CD4-positive, alpha-beta memory T cell (primary cell): Measurements from ENCODE around the gene ARAP1. TPM values are rescaled to one million over a fixed set of nuclear protein-coding genes. Genes with fewer than 3 reads are reported as not detected.

ENCODE experiments used
- CTCF ChIA-PET: fragments of 350-600 bp; sonication (Branson Sonifier 250); formaldehyde crosslinking; loops from one replicate; lab custom pipeline; 2021; ENCODE audit warnings: inconsistent platforms; ENCODE audit not compliant: partially characterized antibody; lab: Charles Lee
- POLR2A ChIA-PET: fragments of 350-600 bp; sonication (Branson Sonifier 250); formaldehyde crosslinking; loops from one replicate; lab custom pipeline; 2021; ENCODE audit not compliant: partially characterized antibody; lab: Charles Lee
- DNase-seq, 5 donors: peaks; one replicate each; pipeline versions ENCODE4 v3.0.0 to v3.0.0-alpha.2; 2020 to 2022; ENCODE audit warnings: mixed read lengths in 1 of 5
- H3K27ac ChIP-seq: one replicate; pipeline ENCODE4 v1.7.0; 2013; ENCODE audit warnings: low read depth, low read length
- H3K27me3 ChIP-seq: 2 replicates; pipeline ENCODE4 v1.7.0; 2013; ENCODE audit warnings: mild to moderate bottlenecking, low read length, moderate library complexity; ENCODE audit not compliant: insufficient read depth
- H3K36me3 ChIP-seq: 2 replicates; pipeline ENCODE4 v1.7.0; 2013; ENCODE audit warnings: mild to moderate bottlenecking, low read length, moderate library complexity; ENCODE audit not compliant: insufficient read depth
- H3K4me1 ChIP-seq: 2 replicates; pipeline ENCODE4 v1.7.0; 2013; ENCODE audit warnings: mild to moderate bottlenecking, low read length, moderate library complexity; ENCODE audit not compliant: insufficient read depth
- H3K4me3 ChIP-seq, 2 donors: one replicate each; pipeline ENCODE4 v1.7.0; 2013; ENCODE audit warnings: low read length in 2 of 2, mild to moderate bottlenecking in 1 of 2
- H3K9me3 ChIP-seq, 2 donors: one replicate each; pipeline ENCODE4 v1.7.0; 2013; ENCODE audit warnings: low read length in 2 of 2, control low read depth in 1 of 2; ENCODE audit not compliant: control insufficient read depth in 1 of 2
- H3K27ac Mint-ChIP-seq, 7 donors: one replicate each; pipeline ENCODE4 v1.8.0; 2020 to 2021; ENCODE audit warnings: mixed read lengths in 7 of 7, mild to moderate bottlenecking in 6 of 7, inconsistent platforms in 3 of 7, moderate library complexity in 3 of 7
- H3K27me3 Mint-ChIP-seq, 2 donors: one replicate each; pipeline ENCODE4 v1.8.0; 2020 to 2021; ENCODE audit warnings: mixed read lengths in 2 of 2
- H3K36me3 Mint-ChIP-seq, 2 donors: one replicate each; pipeline ENCODE4 v1.8.0; 2020 to 2021; ENCODE audit warnings: mixed read lengths in 2 of 2, inconsistent platforms in 1 of 2, mild to moderate bottlenecking in 1 of 2
- H3K4me1 Mint-ChIP-seq, 4 donors: one replicate each; pipeline ENCODE4 v1.8.0; 2020 to 2021; ENCODE audit warnings: mixed read lengths in 4 of 4, mild to moderate bottlenecking in 1 of 4
- H3K4me3 Mint-ChIP-seq, 8 donors: one replicate each; pipeline ENCODE4 v1.8.0; 2020 to 2021; ENCODE audit warnings: mixed read lengths in 8 of 8, mild to moderate bottlenecking in 7 of 8, moderate library complexity in 6 of 8, inconsistent platforms in 3 of 8
- H3K9me3 Mint-ChIP-seq, 8 donors: one replicate each; pipeline ENCODE4 v1.8.0; 2020 to 2021; ENCODE audit warnings: mixed read lengths in 8 of 8, mild to moderate bottlenecking in 5 of 8, inconsistent platforms in 3 of 8, moderate library complexity in 1 of 8
- intact Hi-C: fragments of 100-400 bp; cut with micrococcal nuclease; formaldehyde crosslinking; loops from one replicate; pipeline ENCODE4 v1.15.1; 2023
- polyA plus RNA-seq, 2 donors: library from polyadenylated mRNA; unstranded; fragments of 300-500 nt; fragmentation: Illumina TruSeq; gene quantifications; one replicate each; pipeline ENCODE4 v1.2.3, GENCODE V29; 2021
- total RNA-seq, 2 experiments: library from RNA; stranded (reverse); gene quantifications; one replicate each; pipeline ENCODE4 v1.2.3, GENCODE V29; 2021

The ARAP1 gene
- total and polyA plus RNA-seq, 4 experiments from 2014 or later, result 9.5 to 157 (median 90.1) TPM

- Histone ChIP-seq H3K27ac (no peak overlapping the region), H3K4me3 (no peak overlapping the region), H3K9me3 (no peaks in the 10 kb centered on the region), H3K36me3 (peaks cover 93% of the 10 kb centered on the region), H3K4me1 (no peaks in the 10 kb centered on the region), H3K27me3 (no peaks in the 10 kb centered on the region)
- Mint-ChIP-seq H3K4me1 (peaks cover 0 to 2% (median 0%) of the 10 kb centered on the region in 4 donors), H3K4me3 (no peak overlapping the region), H3K36me3 (peaks cover 47 to 81% of the 10 kb centered on the region in 2 donors), H3K9me3 (no peaks in the 10 kb centered on the region), H3K27me3 (no peaks in the 10 kb centered on the region), H3K27ac (peak overlapping the region in 2 of 7 donors; percentile 9 to 42)
- intact Hi-C loops, result no loop called here
- POLR2A ChIA-PET, result no interaction called here
- DNase-seq, result peak in 1 of 5 donors; percentile 33
- CTCF ChIA-PET, result no interaction called here
Observed at GRCh38 chr11:72696866-72697700, 55.1 kb downstream of the ARAP1 start.

GRCh38 chr11:72695354-72695753 lies 56.9 kb downstream of the ARAP1 start:
- Histone ChIP-seq H3K27me3 (no peaks in the 10 kb centered on the region), H3K27ac (no peak overlapping the region), H3K9me3 (no peaks in the 10 kb centered on the region), H3K4me1 (no peaks in the 10 kb centered on the region), H3K36me3 (peaks cover 95% of the 10 kb centered on the region), H3K4me3 (no peak overlapping the region)
- CTCF ChIA-PET, result interaction anchor here (1.4 kb wide), 1 partner anchor 98 kb away, joined by 4 read pairs; the partner anchor contains the start of gene STARD10
- Mint-ChIP-seq H3K4me3 (no peak overlapping the region), H3K9me3 (no peaks in the 10 kb centered on the region), H3K27ac (peak overlapping the region in 1 of 7 donors; percentile 13), H3K4me1 (peaks cover 0 to 2% (median under 1%) of the 10 kb centered on the region in 4 donors), H3K27me3 (no peaks in the 10 kb centered on the region), H3K36me3 (peaks cover 44 to 84% of the 10 kb centered on the region in 2 donors)
- intact Hi-C loops, result no loop called here
- POLR2A ChIA-PET, result no interaction called here
- no peak for DNase-seq

DNA sequence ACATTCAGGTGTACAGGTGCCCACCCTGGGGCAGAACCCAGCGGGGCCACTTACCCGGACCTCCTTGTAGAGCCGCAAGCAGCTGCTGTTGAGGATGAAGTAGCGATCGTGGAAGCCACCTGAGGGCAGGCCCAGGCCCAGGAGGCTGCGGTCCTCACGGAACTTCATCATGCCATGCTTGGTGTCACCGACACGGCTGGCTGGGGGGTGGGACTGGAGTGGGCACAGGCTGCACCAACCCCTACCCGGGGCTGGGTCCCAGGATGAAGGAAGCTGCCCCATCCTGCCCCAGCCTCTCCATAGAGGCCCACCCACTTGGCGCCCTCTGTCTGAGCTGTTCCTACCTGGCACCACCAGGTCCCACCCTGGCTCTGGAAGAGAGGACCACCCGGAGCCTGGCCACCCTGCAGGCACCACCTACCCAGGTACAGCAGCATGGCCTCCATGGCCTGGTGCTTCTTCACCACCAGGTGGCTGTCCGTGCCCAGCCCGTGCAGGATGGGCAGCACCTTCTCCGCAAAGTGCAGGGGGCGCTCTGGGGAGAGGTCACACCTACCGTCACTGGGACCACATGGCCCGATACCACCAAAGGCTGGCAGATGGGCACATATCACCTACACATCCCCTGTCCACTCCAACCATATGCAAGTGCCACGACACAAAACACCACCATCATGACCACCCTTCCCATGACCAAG lies 58.8 kb downstream of the ARAP1 start:
- H3K4me1 ChIP-seq, result no peaks in the 10 kb centered on the region
- Mint-ChIP-seq H3K27ac (no peak overlapping the region), H3K9me3 (no peaks in the 10 kb centered on the region), H3K4me3 (no peak overlapping the region), H3K36me3 (peaks cover 33 to 78% of the 10 kb centered on the region in 2 donors), H3K4me1 (peaks cover 0 to 4% (median under 1%) of the 10 kb centered on the region in 4 donors), H3K27me3 (no peaks in the 10 kb centered on the region)
- H3K4me3 ChIP-seq, result no peak overlapping the region
- peaks cover 92% of the 10 kb centered on the region for H3K36me3 ChIP-seq
- DNase-seq, result no peak
- H3K27ac ChIP-seq, result no peak overlapping the region
- intact Hi-C loops, result no loop called here
- no peaks in the 10 kb centered on the region for H3K9me3 ChIP-seq
- H3K27me3 ChIP-seq, result no peaks in the 10 kb centered on the region
- POLR2A ChIA-PET, result no interaction called here
- CTCF ChIA-PET, result no interaction called here

DNA sequence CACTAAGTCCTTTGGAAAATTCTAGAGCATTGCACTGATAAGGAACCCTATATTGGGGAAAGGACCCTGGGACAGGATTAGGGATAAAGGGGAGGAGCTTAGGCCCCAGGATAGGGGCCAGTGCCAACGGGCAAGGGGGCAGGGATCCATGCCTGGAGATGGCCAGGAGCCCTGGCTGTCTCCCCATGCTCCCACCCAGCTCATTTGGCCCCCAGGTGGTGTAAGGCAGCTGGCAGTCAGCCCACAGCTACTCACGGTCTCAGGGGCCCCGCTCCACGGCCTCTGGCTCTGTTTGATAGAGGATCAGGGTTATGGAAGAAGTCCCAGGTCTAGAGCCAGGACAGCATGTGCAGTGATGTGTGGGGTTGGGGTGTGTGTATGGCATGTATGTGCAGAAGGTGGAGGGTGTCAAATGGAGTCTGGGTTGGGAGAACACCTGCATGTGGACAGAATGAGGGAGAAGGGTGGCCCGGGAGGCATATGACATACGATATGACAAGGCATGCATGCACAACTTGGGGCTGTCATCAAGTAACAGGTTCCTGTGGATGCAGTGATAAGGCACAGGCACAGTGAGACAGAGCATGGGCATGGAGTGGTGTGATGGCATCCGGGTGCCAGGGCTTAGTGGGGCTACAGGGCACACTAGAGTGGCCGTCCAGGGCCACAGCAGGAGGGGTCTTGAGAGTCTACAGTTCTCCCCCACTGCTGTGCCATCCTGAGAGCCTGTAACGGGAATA lies 59.5 kb downstream of the ARAP1 start:
- H3K27me3 Mint-ChIP-seq, result no peaks in the 10 kb centered on the region
- intact Hi-C loops, result no loop called here
- no peaks in the 10 kb centered on the region for H3K27me3 ChIP-seq
- no peaks in the 10 kb centered on the region for H3K9me3 ChIP-seq
- H3K27ac Mint-ChIP-seq, result peak overlapping the region in 4 of 7 donors; percentile 42 to 83 (median 58)
- H3K4me3 ChIP-seq, result no peak overlapping the region
- ChIA-PET POLR2A (no interaction called here), CTCF (no interaction called here)
- peaks cover 89% of the 10 kb centered on the region for H3K36me3 ChIP-seq
- no peak for DNase-seq
- H3K27ac ChIP-seq, result no peak overlapping the region
- H3K4me3 Mint-ChIP-seq, result no peak overlapping the region
- no peaks in the 10 kb centered on the region for H3K4me1 ChIP-seq
- H3K9me3 Mint-ChIP-seq, result no peaks in the 10 kb centered on the region
- H3K4me1 Mint-ChIP-seq, result peaks cover 0 to 4% (median under 1%) of the 10 kb centered on the region in 4 donors
- H3K36me3 Mint-ChIP-seq, result peaks cover 32 to 81% of the 10 kb centered on the region in 2 donors

GRCh38 chr11:72690166-72690565 lies 62.0 kb downstream of the ARAP1 start:
- Histone ChIP-seq H3K9me3 (no peaks in the 10 kb centered on the region), H3K4me1 (no peaks in the 10 kb centered on the region), H3K4me3 (no peak overlapping the region), H3K27ac (no peak overlapping the region), H3K36me3 (peaks cover 76% of the 10 kb centered on the region), H3K27me3 (no peaks in the 10 kb centered on the region)
- peak overlapping the region; percentile 3 to 43 (median 16) for H3K27ac Mint-ChIP-seq
- H3K4me1 Mint-ChIP-seq, result peaks cover 11 to 16% (median 13%) of the 10 kb centered on the region in 4 donors
- DNase-seq, result no peak
- no peaks in the 10 kb centered on the region for H3K9me3 Mint-ChIP-seq
- H3K4me3 Mint-ChIP-seq, result no peak overlapping the region
- intact Hi-C loops, result no loop called here
- peaks cover 27 to 80% of the 10 kb centered on the region in 2 donors for H3K36me3 Mint-ChIP-seq
- POLR2A ChIA-PET, result no interaction called here
- CTCF ChIA-PET, result no interaction called here
- no peaks in the 10 kb centered on the region for H3K27me3 Mint-ChIP-seq

DNA sequence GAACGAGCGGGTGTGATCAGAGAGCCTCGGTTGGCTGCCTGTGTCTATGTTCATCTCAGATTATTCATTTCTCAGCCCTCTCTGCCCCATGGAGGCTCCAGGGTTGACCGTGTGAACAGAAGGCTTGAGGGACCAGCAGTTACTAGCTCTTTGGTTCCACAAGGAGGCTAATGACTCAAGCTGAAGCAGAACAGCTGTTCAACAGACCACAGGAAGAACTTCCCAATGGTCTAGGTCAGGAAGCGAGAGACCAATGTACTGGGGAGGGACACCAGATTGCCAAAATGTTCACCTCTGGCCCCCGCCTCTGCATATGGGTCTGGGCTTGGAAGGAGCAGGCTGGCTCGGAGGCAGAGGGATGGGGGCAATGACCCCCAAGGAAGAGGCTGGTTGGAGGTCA lies 63.3 kb downstream of the ARAP1 start:
- H3K36me3 ChIP-seq, result peaks cover 64% of the 10 kb centered on the region
- POLR2A ChIA-PET, result interaction anchor here (0.6 kb wide), 1 partner anchor 13 kb away, joined by 4 read pairs; no protein-coding TSS in a partner anchor

More for the DNA sequence above, 63.3 kb downstream of the ARAP1 start:
- CTCF ChIA-PET, result no interaction called here
- Histone ChIP-seq H3K4me1 (no peaks in the 10 kb centered on the region), H3K9me3 (no peaks in the 10 kb centered on the region), H3K27me3 (no peaks in the 10 kb centered on the region), H3K27ac (no peak overlapping the region), H3K4me3 (no peak overlapping the region)
- Mint-ChIP-seq H3K36me3 (peaks cover 18 to 67% of the 10 kb centered on the region in 2 donors), H3K9me3 (no peaks in the 10 kb centered on the region), H3K4me3 (no peak overlapping the region), H3K27ac (peak overlapping the region in 2 of 7 donors; percentile 6 to 63), H3K4me1 (peaks cover 11 to 16% (median 13%) of the 10 kb centered on the region in 4 donors), H3K27me3 (no peaks in the 10 kb centered on the region)
- DNase-seq, result no peak
- intact Hi-C loops, result loop anchor here (5.0 kb wide), 1 partner anchor 33 kb away; no protein-coding TSS in a partner anchor
